ENCODE results near the gene GIGYF2. TPM values are rescaled to one million over a fixed set of nuclear protein-coding genes. Genes with fewer than 3 reads are reported as not detected.
"Not testable (repeated sequence)": the region's sequence is repeated elsewhere in the genome, so short reads cannot be mapped to it uniquely, and the experiment has no call there.

The GIGYF2 gene
- polyA plus RNA-seq, 10 donors: 35.3 to 44.9 (median 39.3) TPM

GRCh38 chr2:232891621-232892071 lies 194.5 kb downstream of the GIGYF2 start:
- DNase-seq: peak in 1 of 3 donors; percentile 5

GRCh38 chr2:232892221-232892620 lies 195.1 kb downstream of the GIGYF2 start:
- DNase-seq: no peak

GRCh38 chr2:232892843-232893242 lies 195.7 kb downstream of the GIGYF2 start:
- DNase-seq: no peak

- DNase-seq: no peak
These were observed 196.7 kb downstream of the GIGYF2 start for GRCh38 chr2:232893834-232894233.

GRCh38 chr2:232894251-232894650 lies 197.1 kb downstream of the GIGYF2 start:
- DNase-seq: no peak

- DNase-seq: no peak
These were observed 197.6 kb downstream of the GIGYF2 start for GRCh38 chr2:232894746-232895145.

- no peak for DNase-seq
These were observed 199.0 kb downstream of the GIGYF2 start for GRCh38 chr2:232896111-232896510.

- no peak for DNase-seq
These were observed 199.8 kb downstream of the GIGYF2 start for GRCh38 chr2:232896720-232897597.

- no peak for DNase-seq
These were observed 200.7 kb downstream of the GIGYF2 start for GRCh38 chr2:232897598-232898408.

GRCh38 chr2:232898592-232899543 lies 201.7 kb downstream of the GIGYF2 start:
- peak; percentile 42 to 65 (median 44) for DNase-seq

- no peak for DNase-seq
These were observed 203.9 kb downstream of the GIGYF2 start for GRCh38 chr2:232900811-232901735.

GRCh38 chr2:232901736-232902578 lies 204.8 kb downstream of the GIGYF2 start:
- peak in 1 of 3 donors; percentile 70 for DNase-seq

- DNase-seq: no peak
These were observed 206.9 kb downstream of the GIGYF2 start for GRCh38 chr2:232903989-232904388.

- not testable (repeated sequence) for DNase-seq
These were observed 210.0 kb downstream of the GIGYF2 start for GRCh38 chr2:232906867-232907717.

GRCh38 chr2:232907718-232908085 lies 210.6 kb downstream of the GIGYF2 start:
- DNase-seq: not testable (repeated sequence)

- DNase-seq: no peak
These were observed 211.6 kb downstream of the GIGYF2 start for GRCh38 chr2:232908695-232909094.
